C4-2B (cell line): ENCODE results near the gene SMIM35.

Experiments
- ZFX ChIP-seq: fragments of 450-650 bp; IDR thresholded peaks from 2 replicates; pipeline ENCODE4 v1.6.1; 2017
- TF ChIP-seq, protein P1 (sequence below): fragments of 450-650 bp; conservative IDR thresholded peaks from 2 replicates; pipeline ENCODE4 v1.5.1; 2017; ENCODE audit warnings: mild to moderate bottlenecking

DNA sequence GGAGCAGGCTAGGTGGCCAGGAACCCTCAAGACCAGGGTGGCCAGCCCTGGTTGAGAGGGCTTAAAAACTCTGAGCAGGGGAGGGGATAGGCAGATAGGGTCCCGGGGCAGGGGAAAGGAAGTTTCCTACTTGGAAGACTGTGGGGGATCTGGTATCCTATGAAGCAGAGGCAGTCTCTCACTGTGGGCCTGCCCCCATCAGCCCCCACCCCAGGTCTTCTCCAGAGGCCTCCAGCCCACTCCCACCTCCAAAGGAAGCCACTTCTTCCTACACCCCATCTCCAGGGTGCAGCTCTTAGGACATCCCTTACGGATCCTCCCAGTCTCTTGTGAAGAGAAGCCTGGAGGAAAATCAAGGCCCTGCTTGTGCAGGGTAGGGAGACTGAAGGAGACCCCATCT lies 49.6 kb upstream of the SMIM35 start:
- TF ChIP-seq, protein P1, sequence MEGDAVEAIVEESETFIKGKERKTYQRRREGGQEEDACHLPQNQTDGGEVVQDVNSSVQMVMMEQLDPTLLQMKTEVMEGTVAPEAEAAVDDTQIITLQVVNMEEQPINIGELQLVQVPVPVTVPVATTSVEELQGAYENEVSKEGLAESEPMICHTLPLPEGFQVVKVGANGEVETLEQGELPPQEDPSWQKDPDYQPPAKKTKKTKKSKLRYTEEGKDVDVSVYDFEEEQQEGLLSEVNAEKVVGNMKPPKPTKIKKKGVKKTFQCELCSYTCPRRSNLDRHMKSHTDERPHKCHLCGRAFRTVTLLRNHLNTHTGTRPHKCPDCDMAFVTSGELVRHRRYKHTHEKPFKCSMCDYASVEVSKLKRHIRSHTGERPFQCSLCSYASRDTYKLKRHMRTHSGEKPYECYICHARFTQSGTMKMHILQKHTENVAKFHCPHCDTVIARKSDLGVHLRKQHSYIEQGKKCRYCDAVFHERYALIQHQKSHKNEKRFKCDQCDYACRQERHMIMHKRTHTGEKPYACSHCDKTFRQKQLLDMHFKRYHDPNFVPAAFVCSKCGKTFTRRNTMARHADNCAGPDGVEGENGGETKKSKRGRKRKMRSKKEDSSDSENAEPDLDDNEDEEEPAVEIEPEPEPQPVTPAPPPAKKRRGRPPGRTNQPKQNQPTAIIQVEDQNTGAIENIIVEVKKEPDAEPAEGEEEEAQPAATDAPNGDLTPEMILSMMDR, result no peak
- no peak for TF ChIP-seq ZFX
